Karpas-422 (cell line): ENCODE results near the gene BRAF. TPM values are rescaled to one million over a fixed set of nuclear protein-coding genes. Genes with fewer than 3 reads are reported as not detected.

Experiments
- DNase-seq: peaks from one replicate; pipeline ENCODE4 v3.0.0-alpha.2; 2015
- H2AFZ ChIP-seq: fragments of 200-600 bp; sonication (generic); 2 replicates; pipeline ENCODE4 v1.6.1; 2014; ENCODE audit warnings: antibody characterized with exemption, low read length, mixed read lengths
- H3K27ac ChIP-seq: fragments of 200-600 bp; sonication (generic); 2 replicates; pipeline ENCODE4 v1.5.1; 2014; ENCODE audit warnings: mild to moderate bottlenecking, low read length, moderate library complexity
- H3K27me3 ChIP-seq: fragments of 200-600 bp; sonication (generic); 2 replicates; pipeline ENCODE4 v1.6.1; 2014; ENCODE audit warnings: low read length, mixed read lengths
- H3K36me3 ChIP-seq: fragments of 200-600 bp; sonication (generic); 2 replicates; pipeline ENCODE4 v1.6.1; 2014; ENCODE audit warnings: low read length, mixed read lengths; ENCODE audit not compliant: insufficient read depth
- H3K4me1 ChIP-seq: fragments of 200-600 bp; sonication (generic); 2 replicates; pipeline ENCODE4 v1.6.1; 2014; ENCODE audit warnings: mild to moderate bottlenecking, low read length, mixed read lengths
- H3K4me2 ChIP-seq: fragments of 200-600 bp; sonication (generic); 2 replicates; pipeline ENCODE4 v1.6.1; 2014; ENCODE audit warnings: low read length, low read depth, mild to moderate bottlenecking; ENCODE audit not compliant: poor library complexity, severe bottlenecking
- H3K4me3 ChIP-seq: fragments of 200-600 bp; sonication (generic); 2 replicates; pipeline ENCODE4 v1.5.1; 2014; ENCODE audit warnings: mild to moderate bottlenecking, antibody characterized with exemption, low read length, mixed read lengths
- H3K79me2 ChIP-seq: fragments of 200-600 bp; sonication (generic); 2 replicates; pipeline ENCODE4 v1.6.1; 2014; ENCODE audit warnings: mild to moderate bottlenecking, low read length, mixed read lengths
- H3K9ac ChIP-seq: fragments of 200-600 bp; sonication (generic); 2 replicates; pipeline ENCODE4 v1.6.0; 2014; ENCODE audit warnings: low read length
- H3K9me2 ChIP-seq: fragments of 200-600 bp; sonication (generic), shearing (Covaris generic); replicated peaks from 2 replicates; pipeline ENCODE4 v1.6.0; 2014; ENCODE audit warnings: mild to moderate bottlenecking, low read length, moderate library complexity; ENCODE audit not compliant: insufficient read depth
- H3K9me3 ChIP-seq: fragments of 300-700, 200-600 bp; sonication (generic); 2 replicates; pipeline ENCODE4 v1.6.1; 2014; ENCODE audit warnings: low read length, mixed read lengths
- H4K20me1 ChIP-seq: fragments of 200-600 bp; sonication (generic); 2 replicates; pipeline ENCODE4 v1.6.1; 2014; ENCODE audit warnings: mild to moderate bottlenecking, antibody characterized with exemption, low read length, low read depth; ENCODE audit not compliant: insufficient read depth
- total RNA-seq: library from RNA; depleted of rRNA; stranded (reverse); fragments of >200 nt; shearing (Covaris generic); gene quantifications from 2 replicates; pipeline ENCODE4 v1.2.3, GENCODE V29; 2014; ENCODE audit warnings: low replicate concordance

Gene BRAF
- total RNA-seq, 1 experiment from 2014 or later = 72.6 TPM

DNA sequence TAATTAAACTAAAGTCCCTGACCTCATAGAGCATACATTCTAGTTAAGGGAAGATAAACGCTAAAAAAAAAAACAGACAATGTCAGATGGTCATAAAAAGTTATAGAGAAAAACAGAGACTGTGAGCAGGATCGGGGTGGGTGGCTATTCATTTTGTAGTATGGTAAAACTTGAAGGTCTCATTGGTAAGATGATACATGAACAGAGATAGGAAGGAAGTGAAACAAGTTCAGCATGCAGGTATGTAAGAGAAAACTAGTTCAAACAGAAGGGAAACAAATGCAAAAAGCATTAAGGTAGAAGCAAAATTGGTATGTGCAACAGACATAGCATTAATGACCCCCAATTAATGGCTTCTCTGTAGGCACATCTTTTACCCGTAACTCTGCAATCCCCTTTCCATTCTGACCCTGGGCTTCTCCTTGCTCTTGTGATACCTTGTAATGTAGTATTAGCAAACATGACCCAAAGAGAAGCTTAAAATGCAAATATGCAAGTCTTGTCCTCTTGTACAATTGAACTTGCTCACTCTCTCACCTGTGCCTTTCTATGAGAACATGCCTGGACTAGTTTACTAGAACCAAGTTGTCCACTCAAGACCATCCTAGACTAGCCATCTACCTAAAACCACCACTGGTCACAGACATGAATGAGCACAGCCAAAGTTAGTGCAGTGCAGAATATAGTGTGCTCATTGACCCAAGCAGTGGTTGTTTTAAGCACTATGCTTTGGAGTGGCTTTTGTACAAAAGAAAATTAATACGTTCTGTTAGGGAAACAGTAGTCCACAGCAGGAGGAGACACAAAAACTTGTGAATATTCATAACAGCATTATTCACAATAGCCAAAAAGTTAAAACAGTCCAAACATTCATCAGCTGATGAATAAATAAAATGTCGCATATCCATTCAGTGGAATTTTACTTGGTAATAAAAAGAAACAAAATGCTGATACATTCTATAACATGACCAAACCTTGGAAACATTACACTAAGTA is 57.0 kb downstream of the BRAF start:
- H3K9me3 ChIP-seq = no peaks in the 10 kb centered on the region
- peak overlapping the region; percentile 29 for H3K27ac ChIP-seq
- no peaks in the 10 kb centered on the region for H3K27me3 ChIP-seq
- peaks cover 9% of the 10 kb centered on the region; the same call in 1 of the 2 replicates for H3K36me3 ChIP-seq
- no peak overlapping the region for H3K9ac ChIP-seq
- peak; percentile 58 for DNase-seq
- no peaks in the 10 kb centered on the region for H4K20me1 ChIP-seq
- H3K79me2 ChIP-seq = peaks cover 98% of the 10 kb centered on the region
- peak overlapping the region; percentile 3; the same call in 1 of the 2 replicates for H3K4me3 ChIP-seq
- H2AFZ ChIP-seq = no peak overlapping the region
- H3K4me1 ChIP-seq = peaks cover 46% of the 10 kb centered on the region
- H3K4me2 ChIP-seq = peak overlapping the region; percentile 39
- no peaks in the 10 kb centered on the region for H3K9me2 ChIP-seq

DNA sequence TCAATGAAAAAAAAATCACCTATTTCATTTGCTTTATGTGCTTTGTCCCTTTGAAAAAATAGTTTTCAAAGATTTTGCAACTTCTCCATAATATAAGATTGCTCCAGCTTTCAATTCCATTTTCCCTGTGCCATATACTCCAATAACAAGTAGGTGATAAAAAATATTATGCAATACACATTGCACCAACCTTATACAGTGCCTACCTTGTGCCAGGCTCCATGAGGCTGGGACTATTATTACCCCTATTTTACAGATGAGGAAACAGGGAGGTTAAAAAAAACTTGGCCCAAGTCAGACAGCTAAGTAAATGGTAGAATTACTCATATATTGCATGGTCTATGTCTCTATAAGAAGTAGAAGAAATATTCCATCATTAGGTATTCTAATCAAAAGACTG is 57.8 kb downstream of the BRAF start:
- H4K20me1 ChIP-seq = no peaks in the 10 kb centered on the region

DNA sequence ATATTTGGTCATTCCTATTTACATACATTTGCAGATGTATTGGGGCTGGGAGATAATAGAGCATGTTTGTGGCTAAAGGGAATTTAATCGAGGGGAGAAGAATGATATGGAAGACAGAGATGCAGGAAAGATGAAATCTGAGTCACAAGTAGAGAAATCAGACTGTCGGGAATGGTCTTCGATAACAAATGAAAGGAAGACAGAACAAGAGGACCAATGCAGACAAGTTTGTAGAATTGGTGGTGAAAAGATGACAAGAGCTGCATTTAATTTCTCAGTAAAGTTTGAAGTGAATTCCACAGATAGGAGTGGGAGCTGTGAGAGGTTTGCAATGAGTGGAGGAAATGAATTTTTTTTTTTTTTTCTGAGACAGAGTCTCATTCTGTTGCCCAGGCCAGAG is 60.0 kb downstream of the BRAF start:
- H3K4me1 ChIP-seq = peaks cover 29% of the 10 kb centered on the region
- H3K4me2 ChIP-seq = no peak overlapping the region
- H3K79me2 ChIP-seq = peaks cover 100% of the 10 kb centered on the region
- no peaks in the 10 kb centered on the region for H3K9me3 ChIP-seq
- H3K9me2 ChIP-seq = no peaks in the 10 kb centered on the region
- H3K9ac ChIP-seq = no peak overlapping the region
- no peaks in the 10 kb centered on the region for H3K27me3 ChIP-seq
- no peak for DNase-seq
- H2AFZ ChIP-seq = no peak overlapping the region
- no peak overlapping the region for H3K4me3 ChIP-seq
- peaks cover 9% of the 10 kb centered on the region; the same call in 1 of the 2 replicates for H3K36me3 ChIP-seq
- no peaks in the 10 kb centered on the region for H4K20me1 ChIP-seq
- no peak overlapping the region for H3K27ac ChIP-seq

More for the DNA sequence above, 57.8 kb downstream of the BRAF start:
- Histone ChIP-seq H3K4me2 (no peak overlapping the region), H3K4me1 (peaks cover 46% of the 10 kb centered on the region), H3K27ac (peak overlapping the region; percentile 29; the same call in 1 of the 2 replicates), H3K79me2 (peaks cover 100% of the 10 kb centered on the region), H3K4me3 (no peak overlapping the region), H2AFZ (no peak overlapping the region), H3K9me3 (no peaks in the 10 kb centered on the region), H3K9ac (no peak overlapping the region), H3K27me3 (no peaks in the 10 kb centered on the region), H3K36me3 (peaks cover 9% of the 10 kb centered on the region; the same call in 1 of the 2 replicates), H3K9me2 (no peaks in the 10 kb centered on the region)
- no peak for DNase-seq

DNA sequence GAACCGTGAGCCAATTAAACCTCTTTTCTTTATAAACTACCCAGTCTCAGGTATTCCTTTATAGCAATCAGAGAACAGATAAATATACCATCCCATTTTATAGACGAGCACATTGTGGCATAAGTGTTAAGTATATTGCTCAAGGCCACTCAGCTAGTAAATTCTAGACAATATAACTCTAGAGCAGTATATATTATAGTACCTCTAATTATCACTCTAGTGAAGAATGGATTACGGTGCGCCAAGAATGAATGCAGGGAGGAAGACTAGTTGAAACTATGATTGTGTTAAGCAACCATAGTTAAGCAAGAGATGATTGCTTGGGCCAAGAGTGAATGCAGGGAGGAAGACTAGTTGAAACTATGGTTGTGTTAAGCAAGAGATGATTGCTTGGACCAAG is 60.9 kb downstream of the BRAF start:
- Histone ChIP-seq H3K4me2 (no peak overlapping the region), H3K27me3 (no peaks in the 10 kb centered on the region), H4K20me1 (no peaks in the 10 kb centered on the region), H3K9me2 (no peaks in the 10 kb centered on the region), H3K9me3 (no peaks in the 10 kb centered on the region), H3K79me2 (peaks cover 100% of the 10 kb centered on the region), H3K9ac (no peak overlapping the region), H3K4me1 (peaks cover 20% of the 10 kb centered on the region), H3K36me3 (peaks cover 9% of the 10 kb centered on the region; the same call in 1 of the 2 replicates), H3K27ac (no peak overlapping the region), H3K4me3 (no peak overlapping the region), H2AFZ (no peak overlapping the region)
- DNase-seq = no peak

DNA sequence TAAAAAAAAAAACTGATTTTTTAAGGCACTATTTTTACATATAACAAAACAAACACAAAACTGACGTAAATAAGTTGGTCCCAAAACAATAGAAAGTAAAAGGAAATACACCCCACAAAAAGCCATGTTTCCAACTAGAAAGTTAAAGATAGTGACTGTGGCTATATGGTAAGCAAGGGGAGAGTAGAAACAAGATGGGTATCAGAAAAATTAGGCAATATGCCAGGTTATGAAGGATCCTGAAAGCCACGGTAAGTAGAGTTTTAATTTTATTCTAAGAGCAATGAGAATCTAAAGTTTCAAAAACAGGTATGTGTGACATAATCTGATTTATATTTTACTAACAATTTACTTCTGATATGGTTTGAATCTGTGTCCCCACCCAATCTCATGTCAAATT is 61.5 kb downstream of the BRAF start:
- Histone ChIP-seq H3K4me3 (no peak overlapping the region), H3K9ac (no peak overlapping the region), H3K9me3 (no peaks in the 10 kb centered on the region), H3K4me1 (peaks cover 13% of the 10 kb centered on the region), H3K79me2 (peaks cover 99% of the 10 kb centered on the region), H2AFZ (no peak overlapping the region), H3K36me3 (peaks cover 9% of the 10 kb centered on the region; the same call in 1 of the 2 replicates), H3K27me3 (no peaks in the 10 kb centered on the region), H3K4me2 (no peak overlapping the region), H4K20me1 (no peaks in the 10 kb centered on the region), H3K27ac (no peak overlapping the region), H3K9me2 (no peaks in the 10 kb centered on the region)
- no peak for DNase-seq

DNA sequence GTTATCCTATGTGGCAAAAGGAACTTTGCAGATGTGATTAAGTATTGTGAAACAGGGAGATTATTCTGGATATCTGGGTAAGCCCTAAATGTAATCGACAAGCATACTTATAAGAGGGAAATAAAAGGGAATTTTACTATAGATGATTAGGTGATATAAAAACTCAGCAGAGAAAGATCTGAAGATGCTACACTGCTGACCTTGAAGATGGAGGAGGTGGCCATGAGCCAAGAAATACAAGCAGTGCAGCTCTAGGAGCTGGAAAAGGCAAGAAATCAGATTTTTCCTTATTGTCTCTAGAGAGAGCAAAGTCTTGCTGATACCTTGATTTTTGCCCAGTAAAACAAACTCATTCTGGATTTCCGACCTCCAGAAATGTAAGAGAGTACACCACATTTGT is 67.7 kb downstream of the BRAF start:
- Histone ChIP-seq H3K4me1 (no peaks in the 10 kb centered on the region), H3K9me3 (no peaks in the 10 kb centered on the region), H4K20me1 (no peaks in the 10 kb centered on the region), H3K27ac (no peak overlapping the region), H3K36me3 (no peaks in the 10 kb centered on the region), H3K4me3 (no peak overlapping the region), H3K27me3 (no peaks in the 10 kb centered on the region), H3K79me2 (peaks cover 98% of the 10 kb centered on the region), H2AFZ (no peak overlapping the region), H3K9ac (no peak overlapping the region), H3K9me2 (no peaks in the 10 kb centered on the region), H3K4me2 (no peak overlapping the region)
- DNase-seq = no peak

DNA sequence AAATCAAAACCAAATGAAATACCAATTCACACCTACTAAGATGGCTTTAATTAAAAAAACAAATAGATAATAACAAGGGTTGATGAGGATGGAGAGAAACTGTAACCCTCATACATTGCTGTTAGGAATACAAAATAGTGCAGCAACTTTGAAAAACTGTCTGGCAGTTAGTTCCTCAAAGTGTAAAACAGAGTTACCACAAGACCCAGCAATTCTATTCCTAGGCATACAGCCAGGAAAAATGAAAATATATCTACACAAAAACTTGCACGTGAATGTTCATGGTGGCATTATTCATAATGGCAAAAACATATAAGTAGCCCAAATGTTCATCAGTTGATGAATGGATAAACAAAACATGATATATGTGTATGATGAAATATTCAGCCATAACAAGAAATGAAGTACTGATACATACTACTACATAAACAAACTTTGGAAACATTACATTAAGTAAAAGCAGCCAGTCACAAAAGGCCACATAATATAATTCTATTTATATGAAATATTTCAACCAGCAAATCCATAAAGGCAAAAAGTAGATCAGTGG is 83.5 kb downstream of the BRAF start:
- H3K4me3 ChIP-seq = no peak overlapping the region
- no peak overlapping the region for H3K9ac ChIP-seq
- H3K4me2 ChIP-seq = no peak overlapping the region
- no peak overlapping the region for H3K27ac ChIP-seq
- H3K4me1 ChIP-seq = peaks cover 11% of the 10 kb centered on the region
- H3K9me2 ChIP-seq = no peaks in the 10 kb centered on the region
- no peak overlapping the region for H2AFZ ChIP-seq
- DNase-seq = no peak
- H3K36me3 ChIP-seq = peaks cover 13% of the 10 kb centered on the region; the same call in 1 of the 2 replicates
- H3K27me3 ChIP-seq = no peaks in the 10 kb centered on the region
- no peaks in the 10 kb centered on the region for H4K20me1 ChIP-seq
- H3K9me3 ChIP-seq = no peaks in the 10 kb centered on the region
- peaks cover 90% of the 10 kb centered on the region for H3K79me2 ChIP-seq

DNA sequence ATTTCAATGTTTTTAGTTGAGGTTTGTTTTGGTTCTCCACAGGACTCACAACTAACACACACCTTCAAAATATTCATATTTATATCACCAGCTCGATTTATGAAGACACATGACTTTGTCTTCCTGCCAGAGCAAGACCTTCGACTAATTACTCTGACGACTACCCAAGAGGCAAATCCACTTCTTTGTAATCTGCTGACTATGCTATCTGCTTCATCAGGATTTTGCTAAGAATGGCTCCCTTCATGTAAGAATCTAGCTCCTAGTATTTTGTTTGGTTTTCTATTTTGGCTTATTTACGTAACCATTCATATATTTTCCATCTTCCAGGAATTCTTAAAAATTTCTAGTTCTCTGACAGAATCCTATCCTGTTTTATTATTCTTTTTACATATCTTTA is 93.0 kb downstream of the BRAF start:
- H3K9me2 ChIP-seq = no peaks in the 10 kb centered on the region
- no peaks in the 10 kb centered on the region for H3K9me3 ChIP-seq
- no peak overlapping the region for H3K4me2 ChIP-seq
- H3K79me2 ChIP-seq = peaks cover 88% of the 10 kb centered on the region
- DNase-seq = no peak
- no peaks in the 10 kb centered on the region for H3K27me3 ChIP-seq
- H3K4me1 ChIP-seq = no peaks in the 10 kb centered on the region
- H3K27ac ChIP-seq = no peak overlapping the region
- no peaks in the 10 kb centered on the region for H4K20me1 ChIP-seq
- H3K4me3 ChIP-seq = no peak overlapping the region
- H3K36me3 ChIP-seq = peaks cover 19% of the 10 kb centered on the region; the same call in 1 of the 2 replicates
- H3K9ac ChIP-seq = no peak overlapping the region
- no peak overlapping the region for H2AFZ ChIP-seq
